Measurements from ENCODE around the gene TES. TPM values are rescaled to one million over a fixed set of nuclear protein-coding genes. Genes with fewer than 3 reads are reported as not detected.

TES gene
- total and polyA plus RNA-seq, 2 of the 8 experiments (the other 6 are each of a cell fraction or from before 2014, with no cell fraction given) = 18.2 to 36.3 TPM

- H3K27ac ChIP-seq (ENCODE audit: low read depth, low read length) = no peak overlapping the region
- no peak overlapping the region for H2AFZ ChIP-seq (ENCODE audit: low read length)
- H2BK5ac ChIP-seq (ENCODE audit: low read depth, low read length) = no peak overlapping the region
- H4K91ac ChIP-seq (replicated peaks; ENCODE audit: insufficient read length, low read length) = no peak overlapping the region
- H3K23me2 ChIP-seq (ENCODE audit: low read depth, low read length) = no peaks in the 10 kb centered on the region
- no peak overlapping the region for H2BK12ac ChIP-seq (ENCODE audit: low read depth, low read length)
- H4K5ac ChIP-seq (ENCODE audit: insufficient read length, low read depth, low read length) = no peak overlapping the region
- no peak overlapping the region for H3K4me2 ChIP-seq (ENCODE audit: insufficient read depth in 1 of 2, low read depth in 2 of 2, low read length in 2 of 2)
- H4K20me1 ChIP-seq (replicated peaks in 1 of 2; ENCODE audit: control insufficient read depth in 1 of 2, insufficient read depth in 2 of 2, low read length in 2 of 2) = no peaks in the 10 kb centered on the region
- peaks cover 0 to 4% (median 0%) of the 10 kb centered on the region in 4 experiments; a peak in 2 of 7 replicates for H3K4me1 ChIP-seq (replicated peaks in 1 of 4; ENCODE audit: control insufficient read depth in 3 of 4, insufficient read depth in 4 of 4, low read length in 3 of 4)
- no peak overlapping the region for H2AK5ac ChIP-seq (ENCODE audit: low read depth, low read length)
- DNase-seq (ENCODE audit: low read depth in 1 of 2, low spot score in 2 of 2) = no peak
- H3K14ac ChIP-seq (ENCODE audit: insufficient read length) = no peak overlapping the region
- H3K4ac ChIP-seq (replicated peaks; ENCODE audit: insufficient read length, low read depth, low read length) = no peak overlapping the region
- no peak overlapping the region for H4K8ac ChIP-seq (ENCODE audit: extremely low read depth, insufficient read depth, low read length)
- FAIRE-seq = no peak
- no peaks in the 10 kb centered on the region for H3K79me1 ChIP-seq (ENCODE audit: low read depth, low read length)
- H3K79me2 ChIP-seq (ENCODE audit: control insufficient read depth in 1 of 2, insufficient read depth in 2 of 2, low read length in 2 of 2) = no peaks in the 10 kb centered on the region
- ChIA-PET CTCF (ENCODE audit: partially characterized antibody) (interaction anchor here (1.0 to 3.1 kb wide), 9 partner anchors 8 to 435 kb away, joined by 3 to 9 read pairs (median 5); no protein-coding TSS in a partner anchor), POLR2A (ENCODE audit: partially characterized antibody) (interaction anchor here (1.0 kb wide), 1 partner anchor 9 kb away, joined by 3 read pairs; no protein-coding TSS in a partner anchor)
- H3K4me3 ChIP-seq (ENCODE audit: extremely low read depth in 1 of 4, insufficient read depth in 2 of 4, low read depth in 3 of 4, low read length in 4 of 4) = no peak overlapping the region
- H3K27me3 ChIP-seq (replicated peaks in 1 of 4; ENCODE audit: control insufficient read depth in 3 of 4, extremely low read depth in 1 of 4, insufficient read depth in 3 of 4, low read length in 3 of 4) = no peaks in the 10 kb centered on the region
- no peak overlapping the region for H2BK15ac ChIP-seq (ENCODE audit: low read length)
- no peaks in the 10 kb centered on the region for H3K9me3 ChIP-seq (ENCODE audit: insufficient read depth in 2 of 2, low read depth in 1 of 2, low read length in 1 of 2)
- no peak overlapping the region for H2BK20ac ChIP-seq (ENCODE audit: low read length)
- no peak overlapping the region for H3K18ac ChIP-seq (ENCODE audit: extremely low read depth, low read length)
- no peaks in the 10 kb centered on the region for H3K36me3 ChIP-seq (ENCODE audit: control insufficient read depth in 2 of 4, insufficient read depth in 4 of 4, low read length in 3 of 4)
- no peak overlapping the region for H3K56ac ChIP-seq (replicated peaks; ENCODE audit: insufficient read length, low read depth, low read length)
- no peak overlapping the region for H3K23ac ChIP-seq (ENCODE audit: insufficient read length)
- H2BK120ac ChIP-seq (replicated peaks; ENCODE audit: low read depth, low read length) = no peak overlapping the region
- H3K9ac ChIP-seq (replicated peaks in 1 of 4; ENCODE audit: extremely low read depth in 1 of 4, low read depth in 3 of 4, low read length in 3 of 4) = no peak overlapping the region
- TF ChIP-seq TBP (IDR thresholded peaks at IDR 0.05; ENCODE audit: low read depth, low read length) (no peak), CHD1 (IDR thresholded peaks at IDR 0.05; ENCODE audit: low read depth, low read length) (no peak), KDM4A (IDR thresholded peaks at IDR 0.05; ENCODE audit: low read depth, low read length, severe bottlenecking) (no peak), FOSL1 (IDR thresholded peaks at IDR 0.05; ENCODE audit: insufficient read depth, low read depth, low read length) (no peak), SIRT6 (IDR thresholded peaks at IDR 0.05; ENCODE audit: low read length) (no peak), CTCF (IDR thresholded peaks at IDR 0.05; ENCODE audit: control extremely low read depth in 1 of 3, insufficient read depth in 1 of 3, low read depth in 1 of 3, low read length in 3 of 3) (no peak), CBX8 (IDR thresholded peaks at IDR 0.05; ENCODE audit: borderline replicate concordance, low read depth, low read length) (no peak), NANOG (IDR thresholded peaks at IDR 0.05; ENCODE audit: insufficient read depth, low read depth, low read length, poor library complexity, severe bottlenecking) (no peak), CEBPB (IDR thresholded peaks at IDR 0.05; ENCODE audit: low read depth, low read length) (no peak), GABPA (IDR thresholded peaks at IDR 0.05; ENCODE audit: borderline replicate concordance, insufficient read depth, low read length) (no peak), PHF8 (conservative IDR thresholded peaks at IDR 0.05; ENCODE audit: low read depth, low read length) (no peak), SIX5 (IDR thresholded peaks at IDR 0.05; ENCODE audit: low read depth, low read length) (no peak), SIN3A (conservative IDR thresholded peaks at IDR 0.05 in 1 of 2, IDR thresholded peaks at IDR 0.05 in 1 of 2; ENCODE audit: low read depth in 1 of 2, low read length in 2 of 2) (no peak)
Measured at GRCh38 chr7:116162254-116162653, 48.1 kb upstream of the TES start.
